Body of pancreas (tissue), 4 donors: ENCODE data around the gene CYS1. TPM values are rescaled to one million over a fixed set of nuclear protein-coding genes. Genes with fewer than 3 reads are reported as not detected.

ENCODE experiments used
- ATAC-seq: fragments of 150-250 bp; one replicate; pipeline ENCODE4 v1.9.1; 2016
- DNase-seq, 4 donors: peaks; one replicate each; pipeline ENCODE4 v3.0.0-alpha.2; 2019
- H3K27ac ChIP-seq, 4 donors: fragments of 200-600 bp; sonication (generic); 1 replicate in 3 of 4; 2 replicates in 1 of 4; pipeline versions ENCODE4 v1.5.1 to v1.6.1; 2016 to 2019; ENCODE audit warnings: mild to moderate bottlenecking in 1 of 4, mixed read lengths in 1 of 4, moderate library complexity in 1 of 4
- H3K27me3 ChIP-seq, 2 donors: fragments of 200-600 bp; sonication (generic); one replicate each; pipeline ENCODE4 v1.6.0; 2016; ENCODE audit warnings: mild to moderate bottlenecking in 1 of 2
- H3K36me3 ChIP-seq, 2 donors: fragments of 200-600 bp; sonication (generic); replicated peaks in 1 of 2; 2 replicates each; pipeline ENCODE4 v1.5.1; 2016; ENCODE audit warnings: low read depth in 2 of 2; ENCODE audit not compliant: insufficient read depth in 1 of 2
- H3K4me1 ChIP-seq: fragments of 200-600 bp; sonication (generic); one replicate; pipeline ENCODE4 v1.6.0; 2016
- H3K4me3 ChIP-seq, 2 donors: fragments of 200-600 bp; sonication (generic); 1 replicate in 1 of 2; 2 replicates in 1 of 2; pipeline ENCODE4 v1.5.1; 2016 to 2019
- H3K9me3 ChIP-seq, 3 donors: fragments of 200-600 bp; sonication (generic); 1 replicate in 2 of 3; 2 replicates in 1 of 3; pipeline ENCODE4 v1.5.1; 2016
- POLR2A ChIP-seq, 3 donors: fragments of 450-650 bp; IDR thresholded peaks; one replicate each; pipeline ENCODE4 v1.6.1; 2016; ENCODE audit warnings: antibody characterized with exemption in 3 of 3, mild to moderate bottlenecking in 2 of 3
- WGBS, 2 donors: methylation state at CpG; one replicate each; pipeline ENCODE4 v1.1.5; 2017; 5-methylcytosine and 5-hydroxymethylcytosine counted together
- intact Hi-C: fragments of 100-400 bp; cut with DNase I; formaldehyde crosslinking; loops from one replicate; pipeline ENCODE4 v1.15.1; 2023
- total RNA-seq, 2 donors: library from RNA; depleted of rRNA; stranded (reverse); fragments of >200 nt; gene quantifications; one replicate each; pipeline ENCODE4 v1.1.0, GENCODE V29; 2016
- TF ChIP-seq, protein P1 (sequence below), 7 experiments: fragments of 450-650 bp in 4 of 7; fragments of 200-600 bp in 3 of 7; sonication (generic) in 3 of 7; IDR thresholded peaks; one replicate each; pipeline ENCODE4 v1.5.1; 2016 to 2019; ENCODE audit warnings: antibody characterized with exemption in 7 of 7

CYS1 gene
- total RNA-seq, 2 donors from 2014 or later: 30.4 to 36.6 TPM

DNA sequence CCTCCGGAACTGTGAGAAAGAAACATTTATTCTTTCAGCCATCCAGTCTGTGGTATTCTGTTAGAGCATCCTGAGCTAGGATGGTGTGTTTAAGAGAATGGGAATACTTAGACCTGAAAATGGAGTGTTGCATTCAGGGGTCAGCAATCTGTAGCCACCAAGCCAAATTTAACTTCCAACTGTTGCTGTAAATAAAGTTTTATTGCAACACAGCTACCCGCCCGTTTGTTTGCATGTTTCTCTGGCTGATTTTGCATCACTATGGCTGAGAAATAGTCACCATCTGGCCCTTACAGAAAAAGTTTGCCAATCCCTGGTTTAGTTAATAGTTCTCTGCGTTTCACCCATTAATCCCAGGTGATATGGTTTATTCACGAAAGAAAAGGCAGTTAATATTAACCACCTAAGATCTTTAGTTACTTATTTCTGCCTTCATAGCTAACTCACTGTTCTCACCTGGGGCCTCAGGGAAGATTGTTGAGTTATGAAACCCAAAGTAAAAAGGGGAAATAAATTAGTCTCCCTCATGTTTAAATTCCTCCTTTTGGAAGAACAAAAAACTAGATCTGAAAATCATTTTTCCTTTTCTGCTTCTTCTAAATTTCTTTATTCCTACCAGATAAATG lies 9.5 kb upstream of the CYS1 start:
- intact Hi-C loops: loop anchor here (10.0 kb wide), 1 partner anchor 275 kb away; no protein-coding TSS in a partner anchor
- DNase-seq: no peak
- WGBS, 2 donors: 22 to 34% methylated on average over 5 of the region's 5 CpGs
- ATAC-seq: peak; percentile 47
- TF ChIP-seq POLR2A (IDR thresholded peaks at IDR 0.05): no peak
- TF ChIP-seq, protein P1, sequence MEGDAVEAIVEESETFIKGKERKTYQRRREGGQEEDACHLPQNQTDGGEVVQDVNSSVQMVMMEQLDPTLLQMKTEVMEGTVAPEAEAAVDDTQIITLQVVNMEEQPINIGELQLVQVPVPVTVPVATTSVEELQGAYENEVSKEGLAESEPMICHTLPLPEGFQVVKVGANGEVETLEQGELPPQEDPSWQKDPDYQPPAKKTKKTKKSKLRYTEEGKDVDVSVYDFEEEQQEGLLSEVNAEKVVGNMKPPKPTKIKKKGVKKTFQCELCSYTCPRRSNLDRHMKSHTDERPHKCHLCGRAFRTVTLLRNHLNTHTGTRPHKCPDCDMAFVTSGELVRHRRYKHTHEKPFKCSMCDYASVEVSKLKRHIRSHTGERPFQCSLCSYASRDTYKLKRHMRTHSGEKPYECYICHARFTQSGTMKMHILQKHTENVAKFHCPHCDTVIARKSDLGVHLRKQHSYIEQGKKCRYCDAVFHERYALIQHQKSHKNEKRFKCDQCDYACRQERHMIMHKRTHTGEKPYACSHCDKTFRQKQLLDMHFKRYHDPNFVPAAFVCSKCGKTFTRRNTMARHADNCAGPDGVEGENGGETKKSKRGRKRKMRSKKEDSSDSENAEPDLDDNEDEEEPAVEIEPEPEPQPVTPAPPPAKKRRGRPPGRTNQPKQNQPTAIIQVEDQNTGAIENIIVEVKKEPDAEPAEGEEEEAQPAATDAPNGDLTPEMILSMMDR (IDR thresholded peaks at IDR 0.05): no peak
- no peaks in the 10 kb centered on the region for H3K27me3 ChIP-seq
- H3K4me3 ChIP-seq: no peak overlapping the region
- no peaks in the 10 kb centered on the region for H3K9me3 ChIP-seq
- H3K27ac ChIP-seq: peak overlapping the region in 3 of 4 donors; percentile 54 to 89 (median 83)
- H3K36me3 ChIP-seq: no peaks in the 10 kb centered on the region
- peaks cover 47% of the 10 kb centered on the region for H3K4me1 ChIP-seq

DNA sequence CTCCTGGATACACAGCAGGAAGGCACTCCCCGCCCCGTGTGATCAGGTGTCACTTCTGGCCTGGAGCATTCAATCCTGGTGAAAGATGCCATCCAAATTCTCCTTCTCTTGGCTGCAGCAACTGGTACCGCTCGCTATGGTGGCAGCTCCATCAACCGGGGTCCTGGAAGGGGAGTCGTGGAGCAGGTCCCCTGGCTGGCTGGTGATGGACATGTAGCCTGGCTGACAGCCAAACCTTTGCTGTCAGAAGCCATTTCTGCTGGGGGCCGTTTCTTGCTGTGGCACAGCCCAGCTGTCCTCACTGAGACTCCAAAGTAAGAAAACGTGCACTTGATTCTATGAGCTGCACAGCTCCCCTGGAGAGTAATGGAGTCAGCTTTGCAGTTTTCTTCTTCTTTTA lies 7.1 kb upstream of the CYS1 start:
- DNase-seq: peak in 1 of 4 donors; percentile 35
- no peaks in the 10 kb centered on the region for H3K27me3 ChIP-seq
- H3K36me3 ChIP-seq: no peaks in the 10 kb centered on the region
- H3K4me3 ChIP-seq: no peak overlapping the region
- peak overlapping the region; percentile 68 to 90 (median 86) for H3K27ac ChIP-seq
- TF ChIP-seq, protein P1 (IDR thresholded peaks at IDR 0.05): no peak
- no peak for TF ChIP-seq POLR2A (IDR thresholded peaks at IDR 0.05)
- ATAC-seq: peak; percentile 3
- H3K9me3 ChIP-seq: no peaks in the 10 kb centered on the region
- 66 to 72% methylated on average over 7 to 8 of the region's 8 CpGs for WGBS, 2 donors
- intact Hi-C loops: no loop called here
- peaks cover 54% of the 10 kb centered on the region for H3K4me1 ChIP-seq

DNA sequence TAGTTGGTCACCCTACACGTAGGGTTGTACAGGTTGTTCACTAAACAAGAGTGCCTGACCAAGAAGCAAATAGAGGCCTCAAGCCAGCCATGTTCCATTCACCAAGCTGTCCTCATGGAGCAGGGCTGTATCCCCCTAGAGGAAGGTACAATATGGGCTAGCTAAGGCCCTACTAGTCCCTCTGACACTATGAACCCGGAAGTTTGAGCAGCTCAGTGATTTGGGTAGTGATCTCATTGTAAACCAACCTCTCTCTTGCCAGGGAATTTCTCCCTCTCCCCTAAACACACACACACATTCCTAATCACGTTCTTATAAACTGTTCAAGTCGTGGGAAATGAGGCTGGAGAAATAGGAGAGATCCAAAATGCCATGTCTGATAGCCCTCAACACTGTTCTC lies 6.7 kb upstream of the CYS1 start:
- H3K9me3 ChIP-seq: no peaks in the 10 kb centered on the region
- no peak overlapping the region for H3K4me3 ChIP-seq
- ATAC-seq (peak; percentile 73), DNase-seq (peak in 1 of 4 donors; percentile 31)
- 33 to 41% methylated on average over 4 of the region's 4 CpGs for WGBS, 2 donors
- H3K4me1 ChIP-seq: peaks cover 54% of the 10 kb centered on the region
- no peak for TF ChIP-seq POLR2A (IDR thresholded peaks at IDR 0.05)
- TF ChIP-seq, protein P1 (IDR thresholded peaks at IDR 0.05): peak in 1 of 7 experiments; percentile 2
- H3K27me3 ChIP-seq: no peaks in the 10 kb centered on the region
- peak overlapping the region; percentile 68 to 90 (median 86) for H3K27ac ChIP-seq
- no peaks in the 10 kb centered on the region for H3K36me3 ChIP-seq
- intact Hi-C loops: no loop called here

DNA sequence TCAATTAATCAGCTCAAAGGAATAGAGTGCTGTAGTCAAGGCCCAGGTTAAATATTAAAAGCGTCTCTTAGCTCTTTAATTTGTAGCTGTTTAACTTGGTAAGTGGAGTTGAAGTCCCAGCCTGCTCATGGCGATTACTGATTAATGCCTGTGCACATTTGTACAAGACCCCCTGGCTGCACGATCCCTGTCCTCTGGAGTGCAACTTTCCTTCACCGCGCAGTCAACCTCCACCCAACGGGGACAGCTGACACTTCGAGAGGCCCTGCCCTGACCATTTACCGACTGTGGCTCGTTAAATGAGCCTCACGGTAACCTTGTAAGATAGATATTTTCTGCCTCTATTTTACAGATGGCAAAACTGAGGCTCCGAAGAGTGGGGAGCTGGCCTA lies 5.5 kb upstream of the CYS1 start:
- intact Hi-C loops: no loop called here
- no peaks in the 10 kb centered on the region for H3K9me3 ChIP-seq
- DNase-seq (peak in 1 of 4 donors; percentile 40), ATAC-seq (peak; percentile 41)
- TF ChIP-seq, protein P1 (IDR thresholded peaks at IDR 0.05): no peak
- TF ChIP-seq POLR2A (IDR thresholded peaks at IDR 0.05): no peak
- H3K4me1 ChIP-seq: peaks cover 45% of the 10 kb centered on the region
- H3K27me3 ChIP-seq: no peaks in the 10 kb centered on the region
- no peak overlapping the region for H3K4me3 ChIP-seq
- H3K27ac ChIP-seq: peak overlapping the region in 3 of 4 donors; percentile 83 to 90 (median 89)
- WGBS, 2 donors: 53 to 60% methylated on average over 10 to 11 of the region's 11 CpGs
- no peaks in the 10 kb centered on the region for H3K36me3 ChIP-seq
